NCI-H82 treated with DMSO at 0.1 percent for 48 hours (cell line): ENCODE results near the gene VPS26B.

Experiments
- DNase-seq: peaks from one replicate; lab custom pipeline; 2025; ENCODE audit not compliant: unreplicated experiment; lab: John Stamatoyannopoulos, UW

Gene VPS26B

GRCh38 chr11:134257101-134257500 is 32.6 kb downstream of the VPS26B start:
- DNase-seq, result no peak

DNA sequence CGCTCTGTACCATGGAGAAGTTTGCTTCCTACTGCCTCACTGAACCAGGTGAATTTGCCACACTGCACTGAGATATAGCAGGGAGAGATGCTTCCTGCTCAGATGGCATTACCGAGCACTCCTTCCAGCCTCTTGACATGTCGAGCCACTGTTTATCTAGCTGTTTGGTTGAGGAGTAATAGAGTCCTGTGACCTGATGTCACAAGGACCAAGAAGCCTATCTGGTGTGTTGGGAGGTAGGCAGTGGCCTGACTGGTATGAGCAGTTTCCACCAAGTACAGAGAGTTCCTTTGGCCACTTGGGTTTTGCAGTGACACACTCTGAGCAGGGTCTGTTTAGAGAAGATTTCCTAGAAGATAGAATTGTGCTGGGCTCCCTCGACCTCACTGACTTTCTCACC is 34.1 kb downstream of the VPS26B start:
- no peak for DNase-seq

DNA sequence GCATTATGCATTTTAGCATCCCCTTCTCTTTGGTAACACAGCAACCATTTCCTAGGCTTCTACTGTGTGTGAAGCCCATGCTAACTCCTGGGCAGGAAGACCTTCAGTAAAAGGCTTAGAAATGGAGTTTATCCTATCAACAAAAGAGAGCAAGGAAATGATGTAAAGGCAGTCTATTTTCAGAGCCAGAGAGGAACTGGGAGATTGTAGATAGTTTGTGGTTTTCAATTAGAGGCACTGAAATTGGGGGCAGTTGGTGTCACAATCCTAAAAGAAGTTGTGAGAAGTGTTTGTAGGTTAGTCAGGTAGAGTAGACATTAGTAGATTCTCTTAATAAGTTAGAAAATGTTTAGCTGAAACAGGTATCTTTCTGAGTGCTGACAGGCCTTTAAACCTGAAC is 36.0 kb downstream of the VPS26B start:
- no peak for DNase-seq

GRCh38 chr11:134260983-134261382 is 36.5 kb downstream of the VPS26B start:
- no peak for DNase-seq

DNA sequence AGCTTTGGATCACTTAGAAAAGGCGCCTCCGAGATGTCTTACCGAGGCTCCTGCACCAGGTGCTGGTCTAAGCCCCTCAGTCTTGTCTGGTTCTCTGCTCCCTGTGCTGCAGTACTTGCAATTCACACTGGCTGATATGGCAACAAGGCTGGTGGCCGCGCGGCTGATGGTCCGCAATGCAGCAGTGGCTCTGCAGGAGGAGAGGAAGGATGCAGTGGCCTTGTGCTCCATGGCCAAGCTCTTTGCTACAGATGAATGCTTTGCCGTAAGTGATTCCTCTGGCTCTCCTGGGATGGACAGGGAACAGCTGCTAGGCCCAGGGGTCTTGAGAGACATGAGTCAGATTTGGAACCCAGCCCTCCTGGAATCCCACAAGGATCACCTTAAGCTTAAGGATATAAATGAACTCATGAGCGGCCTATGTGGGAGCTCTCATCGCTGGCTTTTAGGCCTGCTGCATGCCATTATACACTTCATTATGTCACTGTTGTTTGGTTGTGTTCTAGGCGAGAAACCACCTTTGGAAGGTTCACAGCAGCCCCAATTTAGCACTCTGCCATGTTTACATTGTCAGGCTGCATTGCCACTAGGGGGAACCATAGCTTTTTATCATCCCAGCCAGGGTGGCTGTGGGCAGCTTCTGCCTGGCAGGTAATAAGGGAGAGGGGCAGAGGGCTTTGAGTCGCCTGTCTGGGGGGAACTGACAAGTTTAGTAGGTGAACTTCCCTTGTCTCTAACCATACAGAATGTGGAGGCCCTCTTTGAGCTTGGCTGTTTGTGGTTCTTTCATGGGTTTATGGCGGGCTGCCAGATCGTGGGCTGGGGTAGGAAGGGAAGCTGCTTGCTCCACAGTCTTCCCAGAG is 37.4 kb downstream of the VPS26B start:
- no peak for DNase-seq

GRCh38 chr11:134264966-134265764 is 40.7 kb downstream of the VPS26B start:
- no peak for DNase-seq

GRCh38 chr11:134266440-134266839 is 42.0 kb downstream of the VPS26B start:
- DNase-seq, result no peak

GRCh38 chr11:134266841-134267251 is 42.4 kb downstream of the VPS26B start:
- DNase-seq, result no peak

DNA sequence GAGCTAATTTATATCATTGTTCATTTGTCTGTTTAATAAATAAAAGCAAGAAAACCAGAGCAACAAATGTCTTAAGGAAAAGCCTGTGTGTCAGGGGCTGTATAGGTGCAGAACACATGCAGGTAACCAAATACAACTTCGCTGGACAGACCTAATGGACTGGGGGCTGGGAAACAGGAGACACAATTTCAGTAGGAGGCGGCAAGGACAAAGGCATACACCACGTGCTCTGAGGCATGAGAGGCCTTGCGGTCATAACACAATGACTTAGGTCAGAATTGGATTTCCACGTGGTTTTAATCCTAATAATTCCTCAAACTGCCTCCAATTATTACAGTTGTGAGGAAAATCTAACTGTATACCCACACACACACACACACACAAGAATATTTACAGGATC is 43.0 kb downstream of the VPS26B start:
- no peak for DNase-seq

DNA sequence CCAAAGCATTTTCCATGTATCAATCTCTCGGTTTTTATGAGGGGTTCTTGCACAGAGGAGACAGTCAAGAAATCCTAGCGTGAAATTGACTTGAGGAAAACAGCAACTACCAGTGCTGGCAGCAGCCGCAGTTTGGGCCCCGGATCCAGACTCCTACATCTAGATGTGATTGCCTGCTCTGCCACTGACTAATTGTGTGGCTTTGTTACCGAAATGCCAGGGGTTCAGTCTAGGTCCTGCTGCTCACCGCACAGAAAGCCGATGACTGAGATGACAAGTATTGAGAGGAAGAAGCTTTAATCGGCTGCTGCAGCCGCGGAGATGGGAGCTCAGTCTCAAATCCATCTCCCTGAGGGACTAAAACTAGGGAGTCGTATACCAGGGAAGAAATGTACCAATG is 43.5 kb downstream of the VPS26B start:
- DNase-seq, result no peak

- no peak for DNase-seq
Measured at GRCh38 chr11:134270250-134270714, 45.8 kb downstream of the VPS26B start.

- no peak for DNase-seq
Measured at GRCh38 chr11:134271978-134272377, 47.5 kb downstream of the VPS26B start.

- DNase-seq, result no peak
Measured at GRCh38 chr11:134272381-134273316, 48.2 kb downstream of the VPS26B start.

GRCh38 chr11:134273317-134273712 is 48.8 kb downstream of the VPS26B start:
- no peak for DNase-seq

DNA sequence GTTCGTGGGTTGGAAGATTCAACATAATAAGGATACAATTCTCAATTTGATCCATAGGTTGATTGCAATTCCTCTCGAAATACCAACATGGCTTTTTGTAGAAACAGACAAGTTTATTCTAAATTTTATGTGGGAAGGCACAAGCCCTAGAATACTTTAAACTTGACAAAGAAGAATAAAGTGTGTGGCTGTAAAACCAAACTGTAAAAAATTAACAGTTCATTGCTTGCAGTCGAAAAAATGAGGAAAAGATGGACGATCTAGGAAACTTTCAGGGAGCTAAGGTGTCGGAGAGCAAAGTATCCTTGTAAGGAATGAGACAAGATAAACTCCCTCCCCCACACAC is 50.7 kb downstream of the VPS26B start:
- DNase-seq, result no peak

DNA sequence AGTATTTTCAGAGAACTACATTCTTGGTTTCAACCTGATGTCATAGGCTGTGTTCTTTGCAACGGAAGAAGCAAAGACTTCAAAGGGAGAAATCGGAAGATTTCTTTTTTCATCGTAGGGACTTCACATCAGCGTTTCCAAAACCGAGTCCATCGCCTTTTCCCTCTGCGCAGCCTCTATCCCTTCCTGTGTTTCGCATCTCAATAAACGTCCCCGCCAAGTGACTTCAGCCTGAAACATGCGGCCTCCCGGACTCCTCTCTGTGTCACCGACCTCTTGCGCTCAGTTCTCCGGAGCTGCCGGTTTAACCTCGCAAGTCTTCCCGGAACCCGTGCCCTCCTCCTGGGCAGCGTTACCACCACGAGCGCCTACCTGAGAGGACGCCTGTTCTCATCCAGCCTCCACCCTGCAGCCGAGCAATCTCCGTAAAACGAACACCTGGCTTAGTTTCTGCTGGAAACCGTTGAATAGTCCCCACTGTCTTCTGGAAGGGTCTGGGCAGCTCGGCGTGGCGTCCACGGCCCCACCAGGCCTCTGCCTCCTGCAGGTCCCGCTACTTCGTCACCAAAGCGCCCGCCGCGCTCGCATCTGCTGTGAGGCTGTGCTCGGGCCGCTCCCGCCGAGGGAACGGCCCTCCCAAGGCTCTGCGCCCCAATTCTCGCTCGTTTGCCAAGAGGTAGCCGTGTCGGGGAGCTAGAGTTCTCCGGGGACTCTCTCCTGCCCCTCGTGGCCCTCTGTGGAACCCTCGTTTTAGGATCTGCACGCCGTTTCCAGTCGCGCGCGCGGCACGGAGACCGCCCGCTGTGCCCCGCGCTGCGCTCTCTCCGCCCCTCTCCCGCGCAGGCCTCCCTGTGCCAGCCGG is 51.3 kb downstream of the VPS26B start, which contains the start of gene GLB1L3:
GLB1L3 (plus strand) TSS at position 846 of the 862 bp plus-strand sequence. CDS start 362 bp downstream, outside the sequence.
- no peak for DNase-seq

GRCh38 chr11:134276396-134277182 is 52.1 kb downstream of the VPS26B start:
- no peak for DNase-seq

GRCh38 chr11:134277183-134278001 is 52.9 kb downstream of the VPS26B start:
- DNase-seq, result no peak
